GM06990 (cell line): Measurements from ENCODE around the gene RPA3.
A peak's percentile ranks its signal among the peaks of the same experiment; 100 is the strongest.

Experiments used
- DNase-seq: peaks from one replicate; pipeline ENCODE4 v3.0.0-alpha.2; 2011; ENCODE audit not compliant: insufficient read length; ENCODE audit errors: extremely low read depth
- H3K27me3 ChIP-seq: replicated peaks from 2 replicates; pipeline ENCODE4 v1.6.0; 2011; ENCODE audit warnings: low read length; ENCODE audit not compliant: control insufficient read depth, insufficient read depth
- H3K36me3 ChIP-seq: 2 replicates; pipeline ENCODE4 v1.5.1; 2011; ENCODE audit warnings: low read length; ENCODE audit not compliant: control insufficient read depth, insufficient read depth
- H3K4me3 ChIP-seq: replicated peaks from 2 replicates; pipeline ENCODE4 v1.5.1; 2011; ENCODE audit warnings: low read depth, mild to moderate bottlenecking, control low read depth, low read length
- TF ChIP-seq, protein P1 (sequence below): IDR thresholded peaks from 2 replicates; pipeline ENCODE4 v1.5.1; 2011; ENCODE audit warnings: low read length, control low read depth, mild to moderate bottlenecking, inconsistent platforms; ENCODE audit not compliant: insufficient read depth, poor library complexity, severe bottlenecking

The RPA3 gene

DNA sequence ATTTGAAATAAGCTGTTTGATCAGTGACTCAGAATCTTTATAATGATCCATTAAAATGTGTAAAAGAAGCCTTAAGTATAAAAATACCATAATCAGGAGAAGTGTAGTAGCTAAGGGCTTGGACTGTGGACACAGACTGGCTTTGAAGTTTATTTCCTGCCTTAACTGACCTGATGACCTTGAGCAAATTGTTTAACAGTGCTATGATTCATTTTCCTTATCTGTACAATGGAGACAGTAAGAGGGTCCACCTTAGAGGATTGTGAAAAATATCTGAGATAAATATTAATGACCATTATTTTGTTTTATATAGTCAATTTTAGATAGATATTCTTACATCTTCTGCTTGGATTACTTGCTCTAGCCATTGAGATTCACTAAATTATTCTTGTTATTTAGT, 13.3 kb upstream of the RPA3 start:
- no peak for DNase-seq
- TF ChIP-seq, protein P1, sequence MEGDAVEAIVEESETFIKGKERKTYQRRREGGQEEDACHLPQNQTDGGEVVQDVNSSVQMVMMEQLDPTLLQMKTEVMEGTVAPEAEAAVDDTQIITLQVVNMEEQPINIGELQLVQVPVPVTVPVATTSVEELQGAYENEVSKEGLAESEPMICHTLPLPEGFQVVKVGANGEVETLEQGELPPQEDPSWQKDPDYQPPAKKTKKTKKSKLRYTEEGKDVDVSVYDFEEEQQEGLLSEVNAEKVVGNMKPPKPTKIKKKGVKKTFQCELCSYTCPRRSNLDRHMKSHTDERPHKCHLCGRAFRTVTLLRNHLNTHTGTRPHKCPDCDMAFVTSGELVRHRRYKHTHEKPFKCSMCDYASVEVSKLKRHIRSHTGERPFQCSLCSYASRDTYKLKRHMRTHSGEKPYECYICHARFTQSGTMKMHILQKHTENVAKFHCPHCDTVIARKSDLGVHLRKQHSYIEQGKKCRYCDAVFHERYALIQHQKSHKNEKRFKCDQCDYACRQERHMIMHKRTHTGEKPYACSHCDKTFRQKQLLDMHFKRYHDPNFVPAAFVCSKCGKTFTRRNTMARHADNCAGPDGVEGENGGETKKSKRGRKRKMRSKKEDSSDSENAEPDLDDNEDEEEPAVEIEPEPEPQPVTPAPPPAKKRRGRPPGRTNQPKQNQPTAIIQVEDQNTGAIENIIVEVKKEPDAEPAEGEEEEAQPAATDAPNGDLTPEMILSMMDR, result no peak
- no peaks in the 10 kb centered on the region for H3K27me3 ChIP-seq
- no peak overlapping the region for H3K4me3 ChIP-seq
- H3K36me3 ChIP-seq, result no peaks in the 10 kb centered on the region

DNA sequence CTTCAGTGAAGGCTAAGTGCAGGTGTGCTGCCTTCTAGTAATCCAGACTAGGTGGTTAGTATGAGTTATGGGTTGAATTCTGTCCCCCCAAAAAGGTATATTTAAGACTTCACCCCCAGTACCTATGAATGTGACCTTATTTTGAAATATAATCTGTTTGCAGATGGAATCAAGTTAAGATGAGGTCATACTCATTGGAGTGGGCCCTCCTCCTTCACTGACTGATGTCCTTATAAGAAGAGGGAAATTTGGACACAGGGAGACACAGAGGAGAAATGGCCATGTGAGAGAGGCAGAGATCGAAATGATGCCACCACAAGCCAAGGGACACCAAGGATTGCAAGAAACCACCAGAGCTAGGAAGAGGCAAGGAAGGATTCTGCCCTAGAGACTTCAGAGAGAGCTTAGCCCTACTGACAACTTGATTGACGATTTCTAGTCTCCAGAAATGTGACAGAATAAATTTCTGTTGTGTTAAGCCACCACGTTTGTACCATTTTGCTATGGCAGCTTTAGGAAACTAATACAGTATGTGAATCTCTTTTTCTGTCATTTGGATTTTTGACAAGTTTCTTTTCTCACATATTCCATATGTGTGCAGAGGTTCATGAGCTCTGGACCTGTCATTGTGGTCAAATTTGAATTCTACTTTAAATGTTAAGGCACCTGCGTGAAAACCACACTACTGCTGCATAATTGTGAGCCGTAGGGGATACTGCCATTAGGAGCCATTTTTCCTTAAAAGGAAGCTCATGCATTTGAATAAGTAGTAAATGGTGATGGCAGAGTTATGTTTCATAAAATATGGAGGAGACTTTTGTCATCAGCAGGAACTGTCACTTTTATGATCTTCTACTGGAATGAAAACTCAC, 2.6 kb upstream of the RPA3 start:
- Histone ChIP-seq H3K4me3 (no peak overlapping the region), H3K27me3 (no peaks in the 10 kb centered on the region), H3K36me3 (no peaks in the 10 kb centered on the region)
- TF ChIP-seq, protein P1, result no peak
- no peak for DNase-seq

DNA sequence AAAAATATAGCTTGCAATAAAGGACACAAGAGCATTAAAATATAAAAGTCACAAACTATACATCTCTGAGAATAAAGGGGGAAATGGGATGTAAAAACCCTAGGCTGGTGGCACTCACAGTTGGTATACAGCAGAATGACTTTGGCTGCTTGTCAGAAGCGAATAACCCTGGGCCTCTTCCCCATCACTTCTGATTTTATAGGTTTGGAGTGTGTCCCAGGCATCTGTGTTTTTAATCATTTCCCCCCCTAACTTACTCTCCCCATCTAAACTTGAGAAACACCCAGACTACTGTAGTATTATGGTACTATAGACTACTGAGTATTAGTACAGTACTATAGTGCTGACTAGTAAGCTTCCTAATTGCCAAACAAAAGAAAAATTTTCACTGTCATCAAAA, 1.8 kb upstream of the RPA3 start:
- Histone ChIP-seq H3K27me3 (no peaks in the 10 kb centered on the region), H3K4me3 (no peak overlapping the region), H3K36me3 (no peaks in the 10 kb centered on the region)
- TF ChIP-seq, protein P1, result no peak
- no peak for DNase-seq

DNA sequence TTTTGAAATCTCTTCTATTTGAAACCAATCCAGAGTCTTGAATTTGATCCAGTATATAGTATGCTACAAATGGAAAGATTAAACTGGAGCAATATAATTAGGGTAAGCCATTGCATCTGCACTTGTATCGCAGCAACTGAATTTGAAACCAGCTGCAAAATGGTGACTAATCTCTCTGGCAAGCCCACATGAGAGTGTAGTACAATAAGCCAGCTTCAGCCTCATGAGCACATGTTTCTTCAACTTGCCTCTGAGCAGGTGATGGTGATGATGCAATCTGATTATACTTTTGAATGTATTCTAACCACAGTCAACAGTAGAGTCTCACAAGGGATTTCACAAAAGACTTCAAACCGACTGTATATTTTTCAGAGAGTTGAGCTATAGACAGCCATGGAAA, 829 bp upstream of the RPA3 start:
- H3K4me3 ChIP-seq, result no peak overlapping the region
- H3K27me3 ChIP-seq, result no peaks in the 10 kb centered on the region
- H3K36me3 ChIP-seq, result no peaks in the 10 kb centered on the region
- TF ChIP-seq, protein P1, result no peak
- peak; percentile 59 for DNase-seq

DNA sequence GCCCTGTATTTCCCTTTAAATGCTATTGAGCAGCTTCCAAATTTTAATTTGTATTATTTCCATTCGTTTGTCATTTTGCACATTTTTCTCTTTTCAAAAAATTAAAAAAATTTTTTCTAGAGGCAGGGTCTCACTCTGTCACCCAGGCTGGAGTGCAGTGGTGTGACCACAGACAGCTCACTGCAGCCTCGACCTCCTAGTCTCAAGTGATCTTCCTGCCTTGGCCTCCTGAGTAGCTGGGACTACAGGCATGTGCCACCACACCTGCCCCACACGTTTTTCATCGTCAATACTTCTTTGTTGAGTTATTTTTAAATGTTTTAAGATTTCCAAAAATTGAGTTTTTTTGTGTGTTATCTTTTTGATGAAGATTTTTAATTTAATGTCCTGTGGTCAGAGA, 4.7 kb downstream of the RPA3 start:
- no peak for DNase-seq
- no peaks in the 10 kb centered on the region for H3K36me3 ChIP-seq
- TF ChIP-seq, protein P1, result no peak
- H3K27me3 ChIP-seq, result no peaks in the 10 kb centered on the region
- no peak overlapping the region for H3K4me3 ChIP-seq
